Neural progenitor cell (in vitro differentiated cells): Measurements from ENCODE around the gene MC1R.

ENCODE experiments used
- EZH2 ChIP-seq: fragments of 200-600 bp; sonication (generic); IDR thresholded peaks from 2 replicates; pipeline ENCODE4 v1.6.1; 2017; ENCODE audit warnings: antibody characterized with exemption, mild to moderate bottlenecking, moderate library complexity
- EZH2phosphoT487 ChIP-seq: fragments of 200-600 bp; sonication (generic); IDR thresholded peaks from 2 replicates; pipeline ENCODE4 v1.6.1; 2017; ENCODE audit warnings: antibody characterized with exemption
- TF ChIP-seq, protein P1 (sequence below): fragments of 200-600 bp; sonication (generic); IDR thresholded peaks from 2 replicates; pipeline ENCODE4 v1.5.1; 2017; ENCODE audit warnings: antibody characterized with exemption, mild to moderate bottlenecking

DNA sequence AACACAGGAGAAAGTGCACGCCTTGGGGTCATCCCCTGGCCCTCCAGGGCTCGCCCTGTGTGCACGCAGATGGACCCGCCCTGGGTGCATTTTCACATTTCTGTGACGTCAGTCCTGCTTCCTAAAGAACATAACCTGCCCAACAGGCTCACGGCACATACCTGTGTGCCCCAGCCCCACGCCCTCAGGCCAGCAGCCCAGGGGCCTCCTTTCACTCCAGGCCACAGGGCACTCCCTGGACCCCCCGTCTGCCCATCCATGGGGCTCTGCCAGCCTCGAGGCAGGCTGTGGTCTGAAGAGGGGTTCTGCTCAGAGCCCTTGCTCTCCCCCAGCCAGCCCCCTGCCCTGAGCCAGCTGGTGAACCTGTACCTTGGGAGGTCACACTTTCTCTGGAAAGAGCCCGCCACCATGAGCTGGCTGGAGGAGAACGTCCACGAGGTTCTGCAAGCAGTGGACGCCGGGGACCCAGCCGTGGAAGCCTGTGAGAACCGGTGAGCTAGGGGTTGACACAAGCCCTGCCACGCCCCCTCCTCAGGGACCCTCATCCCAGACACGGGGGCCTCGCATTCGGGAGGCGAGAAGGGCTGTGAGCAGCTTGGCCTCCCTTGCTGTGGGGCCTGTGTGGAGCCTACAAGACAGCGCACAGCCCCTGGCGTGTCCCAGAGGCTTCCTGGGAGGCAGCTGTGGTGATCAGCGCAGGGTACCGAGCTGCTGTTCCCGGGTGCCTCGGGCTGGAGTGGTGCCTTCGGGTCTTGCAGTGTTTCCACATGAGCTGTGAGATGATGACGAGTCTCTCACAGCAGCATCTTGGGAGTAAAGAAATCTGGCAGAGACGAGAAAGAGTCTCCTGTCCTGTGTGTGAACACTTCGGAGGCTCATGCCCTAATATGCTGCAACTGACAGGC lies 13.8 kb upstream of the MC1R start:
- TF ChIP-seq, protein P1, sequence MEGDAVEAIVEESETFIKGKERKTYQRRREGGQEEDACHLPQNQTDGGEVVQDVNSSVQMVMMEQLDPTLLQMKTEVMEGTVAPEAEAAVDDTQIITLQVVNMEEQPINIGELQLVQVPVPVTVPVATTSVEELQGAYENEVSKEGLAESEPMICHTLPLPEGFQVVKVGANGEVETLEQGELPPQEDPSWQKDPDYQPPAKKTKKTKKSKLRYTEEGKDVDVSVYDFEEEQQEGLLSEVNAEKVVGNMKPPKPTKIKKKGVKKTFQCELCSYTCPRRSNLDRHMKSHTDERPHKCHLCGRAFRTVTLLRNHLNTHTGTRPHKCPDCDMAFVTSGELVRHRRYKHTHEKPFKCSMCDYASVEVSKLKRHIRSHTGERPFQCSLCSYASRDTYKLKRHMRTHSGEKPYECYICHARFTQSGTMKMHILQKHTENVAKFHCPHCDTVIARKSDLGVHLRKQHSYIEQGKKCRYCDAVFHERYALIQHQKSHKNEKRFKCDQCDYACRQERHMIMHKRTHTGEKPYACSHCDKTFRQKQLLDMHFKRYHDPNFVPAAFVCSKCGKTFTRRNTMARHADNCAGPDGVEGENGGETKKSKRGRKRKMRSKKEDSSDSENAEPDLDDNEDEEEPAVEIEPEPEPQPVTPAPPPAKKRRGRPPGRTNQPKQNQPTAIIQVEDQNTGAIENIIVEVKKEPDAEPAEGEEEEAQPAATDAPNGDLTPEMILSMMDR = no peak
- TF ChIP-seq EZH2 (no peak), EZH2phosphoT487 (no peak)
